NCI-H1417 treated with DMSO at 0.1 percent for 48 hours (cell line): ENCODE measurements around the gene IL16.

Experiments used
- DNase-seq: peaks from one replicate; lab custom pipeline; 2025; lab: John Stamatoyannopoulos, UW

Gene IL16

GRCh38 chr15:81174792-81175327 is 21.8 kb upstream of the IL16 start:
- DNase-seq, result no peak

- DNase-seq, result no peak
Measured at GRCh38 chr15:81175496-81175895, 21.2 kb upstream of the IL16 start.

- no peak for DNase-seq
Measured at GRCh38 chr15:81176291-81176893, 20.3 kb upstream of the IL16 start.

- no peak for DNase-seq
Measured at GRCh38 chr15:81178365-81178764, 18.3 kb upstream of the IL16 start.

DNA sequence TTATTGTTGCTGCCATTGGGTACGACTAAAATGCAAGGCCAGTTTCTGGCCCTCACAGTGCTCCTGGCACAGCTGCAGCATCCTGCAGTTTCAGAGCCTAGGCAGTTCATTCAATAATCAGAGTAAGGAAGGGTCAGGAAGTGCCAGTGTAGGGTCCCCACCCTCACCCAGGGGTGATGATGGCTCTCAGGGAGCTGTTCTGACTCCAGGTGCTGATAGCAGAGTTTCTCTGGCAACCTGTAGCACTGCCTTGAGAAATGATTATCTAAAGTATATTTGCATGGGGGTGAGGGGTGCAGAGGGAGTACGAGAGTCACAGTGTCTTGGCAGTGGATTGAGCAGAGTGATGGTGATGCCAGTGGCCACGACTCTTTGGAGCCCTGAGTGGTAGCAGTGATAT is 15.5 kb upstream of the IL16 start:
- no peak for DNase-seq

DNA sequence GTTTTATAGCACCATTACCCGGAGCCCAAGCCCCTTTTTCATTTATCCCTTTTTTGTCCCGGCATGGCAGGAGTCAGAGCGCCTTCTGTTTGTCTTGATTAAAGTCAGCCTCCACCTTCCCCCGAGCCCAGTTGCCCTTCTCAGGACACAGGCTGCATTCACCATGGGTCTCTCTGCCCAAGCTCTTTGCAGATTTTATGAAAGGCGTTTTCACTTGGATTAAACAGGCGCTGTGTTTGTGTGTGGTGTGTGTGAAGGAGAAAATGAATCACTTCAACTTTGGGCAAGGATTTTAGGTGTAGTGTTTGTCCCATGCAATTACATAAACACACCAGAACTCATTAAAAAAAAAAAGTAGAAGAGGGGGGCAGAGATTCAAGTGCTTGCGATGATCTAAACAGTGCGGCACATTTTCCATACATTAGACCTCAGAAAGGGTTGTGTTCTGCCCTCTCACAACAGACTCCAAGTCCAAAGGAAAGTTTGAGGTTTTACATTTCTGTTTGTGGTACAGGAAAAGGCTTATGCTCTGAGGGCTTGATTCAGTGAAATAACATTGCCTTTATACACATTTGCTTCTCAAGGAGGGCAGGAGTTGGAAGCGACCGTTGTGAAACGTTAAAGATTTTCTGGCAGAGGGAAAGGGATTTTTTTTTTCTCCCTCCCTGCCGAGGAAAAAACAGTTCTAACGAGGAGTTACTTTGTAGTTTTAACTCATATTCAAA is 14.5 kb upstream of the IL16 start:
- DNase-seq, result no peak

DNA sequence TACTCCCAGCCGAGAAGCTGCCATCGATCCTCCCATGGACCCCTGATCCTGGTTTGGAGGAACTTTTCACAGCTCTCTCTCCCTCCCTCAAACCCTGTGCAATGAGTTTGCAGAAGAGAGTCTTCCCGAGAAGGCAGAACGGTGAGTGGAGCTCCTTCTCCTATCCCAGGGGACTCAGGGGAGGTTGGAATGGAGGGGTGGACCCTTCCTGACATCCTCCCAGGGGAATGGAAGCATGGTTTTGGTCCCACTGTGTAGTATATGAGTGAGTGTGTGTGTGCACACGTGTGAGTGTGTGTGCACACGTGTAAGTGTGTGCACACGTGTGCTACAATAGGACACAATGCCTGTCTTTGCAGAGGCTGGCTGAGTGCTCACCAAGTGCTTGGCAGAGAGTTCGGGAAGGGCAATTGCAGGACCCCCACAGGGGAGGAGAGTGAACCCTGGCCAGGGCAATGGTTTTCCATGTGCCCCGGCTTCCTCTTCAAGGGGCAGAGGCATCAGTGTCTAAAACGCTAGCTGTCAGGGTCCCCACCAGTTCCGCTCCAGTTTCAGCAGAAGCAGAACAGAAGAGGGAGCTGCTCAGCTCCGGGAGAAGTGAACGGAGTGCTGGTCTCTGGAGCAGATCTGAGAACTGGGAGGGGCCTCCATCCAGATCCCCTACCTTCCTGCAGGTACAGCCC is 13.8 kb upstream of the IL16 start:
- no peak for DNase-seq

DNA sequence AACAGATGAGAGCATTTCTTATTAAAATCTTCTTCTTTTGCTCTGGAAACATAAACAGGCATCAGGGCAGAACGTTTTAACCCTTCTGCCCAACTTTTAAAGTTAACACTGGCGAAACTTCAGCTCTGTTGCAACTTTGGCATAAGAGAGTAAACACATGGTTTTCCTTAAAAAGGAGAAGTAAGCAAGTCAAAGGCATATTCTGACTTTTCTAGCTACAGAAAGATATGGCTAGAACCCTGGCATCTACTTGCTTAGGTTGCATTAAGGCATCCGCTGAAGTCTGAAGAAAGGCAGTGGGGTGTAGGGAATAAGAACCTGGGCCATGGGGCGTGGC is 13.3 kb upstream of the IL16 start:
- DNase-seq, result no peak

DNA sequence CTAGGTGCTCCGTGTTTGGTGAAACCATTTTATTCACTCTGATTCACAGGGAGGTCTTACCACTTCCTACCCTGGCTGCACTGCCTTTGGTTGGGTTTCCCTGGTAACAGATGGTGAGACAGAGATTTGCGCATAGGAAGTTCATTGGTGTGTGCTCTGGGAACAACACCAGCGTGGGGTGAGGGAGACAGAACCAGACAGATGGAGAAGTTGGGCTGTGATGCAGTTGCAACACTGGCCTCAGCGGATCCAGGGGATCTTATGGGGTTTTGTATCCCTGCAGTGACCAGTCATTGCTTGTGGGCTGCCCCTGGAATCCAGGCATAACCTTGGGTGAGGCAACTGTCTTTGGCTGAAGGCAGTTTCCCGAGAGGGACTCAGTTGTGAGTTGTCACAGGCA is 12.5 kb upstream of the IL16 start:
- DNase-seq, result no peak

- DNase-seq, result no peak
Measured at GRCh38 chr15:81185631-81186295, 10.9 kb upstream of the IL16 start.

DNA sequence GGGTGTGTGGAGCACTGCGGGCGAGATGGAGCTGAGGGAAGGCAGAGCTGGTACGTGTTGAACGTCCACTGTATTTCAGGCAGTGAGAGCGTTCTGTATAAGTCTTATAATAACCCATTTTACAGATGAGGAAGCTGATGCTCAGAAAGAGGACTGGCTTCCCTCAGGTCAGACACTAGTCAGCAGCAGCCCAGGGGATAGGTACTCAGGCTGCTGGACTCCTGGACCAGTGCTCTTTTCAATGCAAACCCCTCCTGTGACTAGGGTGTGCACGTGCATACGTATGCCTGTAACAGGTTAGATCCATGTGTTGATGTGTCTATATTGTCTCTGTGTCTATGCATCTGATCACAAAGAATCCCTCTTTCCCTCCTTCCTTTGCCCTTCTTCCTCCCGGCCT is 8.3 kb upstream of the IL16 start:
- DNase-seq, result no peak

DNA sequence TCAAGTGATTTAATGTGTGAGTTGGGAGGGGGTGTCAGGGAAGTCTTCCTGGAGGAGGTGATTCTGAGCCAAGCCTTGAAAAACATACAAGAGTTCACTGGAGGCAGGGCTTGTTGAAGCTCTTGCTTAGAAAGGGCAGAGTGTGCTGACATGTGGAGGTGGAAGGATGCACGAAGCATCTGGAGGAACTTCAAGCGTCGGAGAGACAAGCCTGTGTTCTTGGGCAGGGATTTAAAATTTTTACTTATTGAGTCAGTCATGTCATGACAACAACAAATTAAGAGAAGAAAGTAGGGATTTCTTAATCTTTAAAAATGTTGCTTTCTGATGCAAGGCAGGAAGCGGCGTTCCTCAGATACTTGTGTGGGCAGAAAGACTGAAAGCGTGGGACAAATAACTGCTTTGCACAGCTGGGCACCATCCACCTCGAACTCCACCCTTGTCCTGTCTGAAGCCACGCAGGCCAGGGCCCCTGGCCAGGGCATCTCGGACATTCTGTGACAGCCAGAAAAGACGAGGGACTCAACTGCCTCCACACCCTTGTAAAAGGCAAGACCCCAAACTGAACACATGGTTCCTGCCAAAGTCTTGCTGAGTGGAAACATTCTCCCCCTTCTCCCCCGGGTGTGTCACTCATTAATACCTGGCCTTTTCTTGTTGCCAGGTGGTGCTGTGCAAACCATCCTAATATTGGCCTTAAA is 6.9 kb upstream of the IL16 start:
- DNase-seq, result no peak

DNA sequence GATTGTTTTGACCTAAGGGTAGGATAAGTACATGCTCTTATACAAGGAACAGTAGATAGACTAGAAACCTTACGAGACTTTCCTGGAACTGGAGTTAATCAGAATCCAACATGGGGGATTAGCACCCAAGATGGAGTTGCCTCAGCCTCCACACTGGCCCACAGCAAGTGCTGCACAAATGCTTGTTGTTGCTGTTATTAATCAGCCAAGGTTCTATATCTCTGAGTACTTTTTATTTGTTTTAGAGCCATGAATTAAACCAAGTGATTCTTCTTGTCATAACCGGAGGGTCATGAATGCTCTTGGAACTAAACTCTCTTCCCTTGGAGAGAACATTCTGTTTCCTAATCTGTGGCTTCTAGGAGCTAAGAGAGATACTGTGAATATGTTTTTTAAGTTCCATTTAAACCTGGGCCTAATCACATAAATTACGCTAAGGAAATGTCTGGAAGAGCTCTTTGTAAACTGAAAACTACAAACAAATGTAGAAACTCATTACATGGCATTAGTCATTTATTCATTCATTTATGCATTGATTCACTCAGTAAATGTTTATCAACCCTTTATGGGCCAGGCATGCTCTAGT is 5.7 kb upstream of the IL16 start:
- DNase-seq, result no peak

DNA sequence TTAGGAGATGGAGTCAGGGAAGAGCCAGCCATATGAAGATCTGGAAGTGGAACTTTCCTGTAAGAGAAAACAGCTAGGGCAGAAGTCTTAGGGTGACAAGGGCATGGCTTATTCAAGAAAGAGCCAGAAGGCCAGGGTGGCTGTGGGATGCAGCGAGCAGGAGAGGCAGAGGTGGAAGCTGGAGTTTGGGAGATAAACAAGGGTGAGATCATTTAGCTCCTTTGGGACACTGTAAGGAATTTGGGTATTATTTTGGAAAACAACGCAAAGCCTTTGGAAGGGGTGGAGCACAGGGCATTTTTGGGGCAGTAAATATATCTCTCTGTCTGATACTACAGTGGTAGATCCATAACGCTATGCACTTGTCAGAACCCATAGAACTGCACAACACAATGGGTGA is 5.0 kb upstream of the IL16 start:
- DNase-seq, result no peak

DNA sequence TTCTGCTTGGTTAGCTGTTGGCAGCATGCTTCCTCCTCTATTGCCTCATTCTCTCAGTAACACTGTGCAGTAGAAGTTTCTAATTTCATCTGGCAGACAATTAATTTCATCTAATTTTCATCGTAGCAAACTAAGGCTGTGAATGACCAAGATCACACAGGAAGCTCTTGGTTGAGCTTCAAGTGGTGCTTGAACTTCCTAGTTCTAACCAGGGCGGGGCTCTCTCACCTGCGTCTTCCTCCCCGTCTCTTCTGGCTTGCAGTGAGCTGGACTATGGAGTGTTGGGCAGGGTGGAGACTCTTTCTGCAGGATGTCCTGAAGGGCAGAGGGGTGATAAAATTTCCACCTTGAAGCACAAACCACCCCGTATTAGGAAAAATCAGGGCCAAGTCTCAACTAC is 2.0 kb upstream of the IL16 start:
- DNase-seq, result no peak

GRCh38 chr15:81195339-81195864 is 1.3 kb upstream of the IL16 start:
- DNase-seq, result no peak

DNA sequence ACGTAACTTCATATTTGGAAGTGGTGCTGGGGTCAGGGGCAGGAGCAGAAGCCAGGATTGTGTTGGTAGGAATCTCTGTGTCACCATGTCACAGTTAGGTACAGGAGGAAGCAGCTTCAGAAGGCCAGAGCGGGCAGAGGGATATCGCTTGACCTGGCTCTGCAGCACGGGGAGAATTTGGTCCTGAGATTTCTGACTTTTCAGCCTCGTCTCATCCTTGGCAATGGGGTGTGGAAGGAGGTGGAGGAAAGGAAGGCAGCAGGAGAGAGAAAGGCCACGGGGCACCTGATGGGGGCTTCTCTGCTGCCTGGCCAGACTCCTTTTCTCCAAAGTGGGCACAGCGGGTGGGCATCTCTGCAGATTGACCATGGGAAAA is 564 bp downstream of the IL16 start:
- no peak for DNase-seq

GRCh38 chr15:81197688-81198281 is 1.1 kb downstream of the IL16 start:
- no peak for DNase-seq

DNA sequence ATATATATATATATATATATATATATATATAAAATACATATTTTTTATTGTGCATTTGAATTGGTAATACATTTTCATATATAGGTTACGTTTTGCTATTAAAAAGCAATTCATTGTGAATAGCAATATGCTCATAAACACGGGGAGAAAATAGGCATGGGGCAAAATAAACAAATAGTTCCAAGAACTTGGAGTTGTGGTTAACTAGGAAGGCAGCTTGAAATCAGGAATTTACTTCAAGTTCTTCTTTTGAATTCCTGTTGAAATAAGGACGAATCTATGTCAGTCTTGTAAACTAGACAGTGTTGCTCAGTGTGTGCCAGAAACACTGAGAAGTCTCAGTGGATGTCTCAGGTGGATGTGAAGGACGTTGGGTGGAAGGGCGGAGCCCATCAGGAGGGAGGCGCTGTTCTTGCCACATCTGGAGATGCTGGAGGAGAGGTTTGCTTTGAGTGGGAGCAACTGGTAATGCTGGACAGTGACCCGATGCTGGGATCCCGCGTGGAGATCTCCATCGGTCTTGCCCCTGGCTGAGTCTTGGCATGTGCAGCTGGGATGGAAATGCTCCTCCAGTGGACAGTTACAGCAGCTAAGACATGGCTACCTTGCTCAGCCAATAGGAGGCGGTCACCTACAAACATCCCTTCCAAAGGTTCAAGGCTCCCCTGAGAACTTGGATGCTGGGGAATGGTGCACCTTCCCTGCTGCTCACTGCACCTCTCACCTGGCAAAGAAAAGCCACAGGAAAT is 2.5 kb downstream of the IL16 start:
- no peak for DNase-seq

- DNase-seq, result no peak
Measured at GRCh38 chr15:81206018-81206417, 9.3 kb downstream of the IL16 start.
